DOHH2 (cell line): ENCODE results near the gene NCKAP1.

Source experiments
- EZH2phosphoT487 ChIP-seq: fragments of 200-600 bp; sonication (generic); IDR thresholded peaks from 2 replicates; pipeline ENCODE4 v1.6.1; 2017; ENCODE audit warnings: borderline replicate concordance, mild to moderate bottlenecking, antibody characterized with exemption, low read length, moderate library complexity, mixed read lengths
- TF ChIP-seq, protein P1 (sequence below): fragments of 200-600 bp; sonication (generic); IDR thresholded peaks from one replicate; pipeline ENCODE4 v1.5.1; 2014; ENCODE audit warnings: antibody characterized with exemption, mild to moderate bottlenecking, low read depth, low read length; ENCODE audit not compliant: poor library complexity, severe bottlenecking

GRCh38 chr2:183037553-183038340 lies 510 bp downstream of the NCKAP1 start:
- TF ChIP-seq EZH2phosphoT487 = no peak
- TF ChIP-seq, protein P1, sequence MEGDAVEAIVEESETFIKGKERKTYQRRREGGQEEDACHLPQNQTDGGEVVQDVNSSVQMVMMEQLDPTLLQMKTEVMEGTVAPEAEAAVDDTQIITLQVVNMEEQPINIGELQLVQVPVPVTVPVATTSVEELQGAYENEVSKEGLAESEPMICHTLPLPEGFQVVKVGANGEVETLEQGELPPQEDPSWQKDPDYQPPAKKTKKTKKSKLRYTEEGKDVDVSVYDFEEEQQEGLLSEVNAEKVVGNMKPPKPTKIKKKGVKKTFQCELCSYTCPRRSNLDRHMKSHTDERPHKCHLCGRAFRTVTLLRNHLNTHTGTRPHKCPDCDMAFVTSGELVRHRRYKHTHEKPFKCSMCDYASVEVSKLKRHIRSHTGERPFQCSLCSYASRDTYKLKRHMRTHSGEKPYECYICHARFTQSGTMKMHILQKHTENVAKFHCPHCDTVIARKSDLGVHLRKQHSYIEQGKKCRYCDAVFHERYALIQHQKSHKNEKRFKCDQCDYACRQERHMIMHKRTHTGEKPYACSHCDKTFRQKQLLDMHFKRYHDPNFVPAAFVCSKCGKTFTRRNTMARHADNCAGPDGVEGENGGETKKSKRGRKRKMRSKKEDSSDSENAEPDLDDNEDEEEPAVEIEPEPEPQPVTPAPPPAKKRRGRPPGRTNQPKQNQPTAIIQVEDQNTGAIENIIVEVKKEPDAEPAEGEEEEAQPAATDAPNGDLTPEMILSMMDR = no peak
